Caco-2 (cell line): ENCODE results near the gene SNF8. TPM values are rescaled to one million over a fixed set of nuclear protein-coding genes. Genes with fewer than 3 reads are reported as not detected.
"Not testable (repeated sequence)": the region's sequence is repeated elsewhere in the genome, so short reads cannot be mapped to it uniquely, and the experiment has no call there.

Source experiments
- BruUV-seq: library from RNA; stranded (reverse); fragments of 400-500 nt; replicated peaks from 2 replicates; lab custom pipeline; 2021; lab: Mats Ljungman, UMichigan
- CTCF ChIA-PET: fragments of 300-600 bp; sonication (Branson Sonifier 250); formaldehyde crosslinking; loops from one replicate; lab custom pipeline; 2022; ENCODE audit warnings: antibody characterized with exemption; lab: Charles Lee
- POLR2A ChIA-PET: fragments of 300-600 bp; sonication (Branson Sonifier 250); formaldehyde crosslinking; loops from one replicate; lab custom pipeline; 2022; ENCODE audit warnings: antibody characterized with exemption; lab: Charles Lee
- DNase-seq, 2 experiments: peaks; one replicate each; pipeline versions ENCODE4 v3.0.0 to v3.0.0-alpha.2; 2020 to 2022
- H3K27me3 ChIP-seq: replicated peaks from 2 replicates; pipeline ENCODE4 v1.6.0; 2011; ENCODE audit warnings: low read length; ENCODE audit not compliant: control insufficient read depth, insufficient read depth
- H3K36me3 ChIP-seq: 2 replicates; pipeline ENCODE4 v1.5.1; 2011; ENCODE audit warnings: low read length; ENCODE audit not compliant: control insufficient read depth, insufficient read depth
- H3K4me1 ChIP-seq: fragments of 250-450 bp; sonication (Bioruptor Pico); 2 replicates; pipeline ENCODE4 v1.5.1; 2020; ENCODE audit warnings: mild to moderate bottlenecking
- H3K4me3 ChIP-seq: 2 replicates; pipeline ENCODE4 v1.5.1; 2011; ENCODE audit warnings: low read depth, mild to moderate bottlenecking, control low read depth, low read length
- H3K9me3 ChIP-seq: fragments of 250-450 bp; sonication (Bioruptor Pico); 2 replicates; pipeline ENCODE4 v1.5.1; 2020; ENCODE audit warnings: mild to moderate bottlenecking, moderate library complexity
- H3K27ac Mint-ChIP-seq: one replicate; pipeline ENCODE4 v1.8.0; 2022; ENCODE audit warnings: mixed read lengths; ENCODE audit not compliant: unreplicated experiment
- H3K27me3 Mint-ChIP-seq: one replicate; pipeline ENCODE4 v1.8.0; 2022; ENCODE audit warnings: mixed read lengths; ENCODE audit not compliant: insufficient read depth, unreplicated experiment
- H3K36me3 Mint-ChIP-seq: one replicate; pipeline ENCODE4 v1.8.0; 2022; ENCODE audit warnings: mild to moderate bottlenecking, mixed read lengths; ENCODE audit not compliant: insufficient read depth, unreplicated experiment
- H3K4me1 Mint-ChIP-seq: one replicate; pipeline ENCODE4 v1.8.0; 2022; ENCODE audit warnings: low read depth, mixed read lengths; ENCODE audit not compliant: unreplicated experiment
- H3K4me3 Mint-ChIP-seq: one replicate; pipeline ENCODE4 v1.8.0; 2022; ENCODE audit warnings: mild to moderate bottlenecking, moderate library complexity, mixed read lengths; ENCODE audit not compliant: unreplicated experiment
- H3K9me3 Mint-ChIP-seq: one replicate; pipeline ENCODE4 v1.8.0; 2022; ENCODE audit warnings: mixed read lengths; ENCODE audit not compliant: unreplicated experiment
- CTCF ChIP-seq, 2 experiments: fragments of 200-600 bp in 1 of 2; IDR thresholded peaks; 1 replicate in 1 of 2; 2 replicates in 1 of 2; pipeline versions ENCODE4 v1.5.1 to v1.8.0; 2011 to 2022; ENCODE audit warnings: antibody characterized with exemption in 1 of 2, control low read depth in 1 of 2, inconsistent platforms in 1 of 2, low read depth in 1 of 2, low read length in 1 of 2, mild to moderate bottlenecking in 1 of 2, moderate library complexity in 1 of 2; ENCODE audit not compliant: insufficient read depth in 1 of 2, severe bottlenecking in 1 of 2, unreplicated experiment in 1 of 2
- intact Hi-C: fragments of 100-400 bp; cut with micrococcal nuclease; formaldehyde crosslinking; loops from one replicate; pipeline ENCODE4 v1.10.0; 2022; ENCODE audit not compliant: unreplicated experiment
- total RNA-seq: library from RNA; stranded (reverse); gene quantifications from 2 replicates; pipeline ENCODE4 v1.2.3, GENCODE V29; 2022

The SNF8 gene
- total RNA-seq, 1 experiment from 2014 or later = 457 TPM

- Mint-ChIP-seq H3K27me3 (no peaks in the 10 kb centered on the region), H3K27ac (peak overlapping the region; percentile 47), H3K4me3 (no peak overlapping the region), H3K36me3 (peaks cover 11% of the 10 kb centered on the region), H3K9me3 (no peaks in the 10 kb centered on the region), H3K4me1 (peaks cover 10% of the 10 kb centered on the region)
- ChIA-PET POLR2A (interaction anchor here (0.5 to 1.7 kb wide), 4 partner anchors 10 to 78 kb away, joined by 3 to 15 read pairs (median 6); partner anchors contain the start of gene SNF8), CTCF (interaction anchor here (0.6 to 4.0 kb wide), 13 partner anchors 8 to 85 kb away, joined by 3 to 112 read pairs (median 5); partner anchors contain the start of genes IGF2BP1 and SNF8)
- H3K4me1 ChIP-seq = peaks cover 13% of the 10 kb centered on the region
- no peaks in the 10 kb centered on the region for H3K36me3 ChIP-seq
- BruUV-seq = no TSS peak
- H3K27me3 ChIP-seq = no peaks in the 10 kb centered on the region
- peak; percentile 89 to 91 for DNase-seq
- no peaks in the 10 kb centered on the region for H3K9me3 ChIP-seq
- peak; percentile 94 to 97 for TF ChIP-seq CTCF (IDR thresholded peaks at IDR 0.05; ENCODE audit: insufficient read depth in 1 of 2, low read depth in 1 of 2, low read length in 1 of 2, severe bottlenecking in 1 of 2, unreplicated experiment in 1 of 2)
- H3K4me3 ChIP-seq = no peak overlapping the region
- intact Hi-C loops = loop anchor here (1.0 to 10.0 kb wide), 6 partner anchors 43 to 270 kb away; partner anchors contain the start of gene IGF2BP1
These were observed 9.7 kb upstream of the SNF8 start for GRCh38 chr17:48954300-48954755.

GRCh38 chr17:48952904-48953303 lies 8.3 kb upstream of the SNF8 start:
- CTCF ChIA-PET = interaction anchor here (3.6 to 4.0 kb wide), 2 partner anchors 44 to 79 kb away, joined by 43 to 112 read pairs; partner anchors contain the start of gene IGF2BP1
- H3K4me3 Mint-ChIP-seq = no peak overlapping the region
- Histone ChIP-seq H3K4me1 (peaks cover 13% of the 10 kb centered on the region), H3K9me3 (no peaks in the 10 kb centered on the region), H3K36me3 (no peaks in the 10 kb centered on the region), H3K27me3 (no peaks in the 10 kb centered on the region), H3K4me3 (no peak overlapping the region)
- H3K27me3 Mint-ChIP-seq = no peaks in the 10 kb centered on the region
- no TSS peak for BruUV-seq
- POLR2A ChIA-PET = no interaction called here
- no peaks in the 10 kb centered on the region for H3K9me3 Mint-ChIP-seq
- DNase-seq = no peak
- no peak for TF ChIP-seq CTCF (IDR thresholded peaks at IDR 0.05; ENCODE audit: insufficient read depth in 1 of 2, low read depth in 1 of 2, low read length in 1 of 2, severe bottlenecking in 1 of 2, unreplicated experiment in 1 of 2)
- intact Hi-C loops = loop anchor here (10.0 kb wide), 2 partner anchors 242 to 272 kb away; no protein-coding TSS in a partner anchor
- peaks cover 11% of the 10 kb centered on the region for H3K36me3 Mint-ChIP-seq
- H3K4me1 Mint-ChIP-seq = peaks cover 10% of the 10 kb centered on the region
- no peak overlapping the region for H3K27ac Mint-ChIP-seq

GRCh38 chr17:48951572-48951971 lies 6.9 kb upstream of the SNF8 start:
- Mint-ChIP-seq H3K36me3 (peaks cover 14% of the 10 kb centered on the region), H3K27me3 (no peaks in the 10 kb centered on the region), H3K9me3 (no peaks in the 10 kb centered on the region), H3K4me1 (peaks cover 10% of the 10 kb centered on the region), H3K4me3 (no peak overlapping the region), H3K27ac (no peak overlapping the region)
- Histone ChIP-seq H3K4me3 (no peak overlapping the region), H3K4me1 (peaks cover 13% of the 10 kb centered on the region), H3K27me3 (no peaks in the 10 kb centered on the region), H3K36me3 (no peaks in the 10 kb centered on the region), H3K9me3 (no peaks in the 10 kb centered on the region)
- intact Hi-C loops = loop anchor here (10.0 kb wide), 2 partner anchors 243 to 273 kb away; no protein-coding TSS in a partner anchor
- POLR2A ChIA-PET = no interaction called here
- no TSS peak for BruUV-seq
- TF ChIP-seq CTCF (IDR thresholded peaks at IDR 0.05; ENCODE audit: insufficient read depth in 1 of 2, low read depth in 1 of 2, low read length in 1 of 2, severe bottlenecking in 1 of 2, unreplicated experiment in 1 of 2) = no peak
- CTCF ChIA-PET = interaction anchor here (4.0 kb wide), 1 partner anchor 81 kb away, joined by 112 read pairs; no protein-coding TSS in a partner anchor
- DNase-seq = no peak

GRCh38 chr17:48945261-48945651 lies 614 bp upstream of the SNF8 start:
- ChIA-PET POLR2A (interaction anchor here (0.5 to 2.4 kb wide), 25 partner anchors 9 to 417 kb away, joined by 3 to 62 read pairs (median 5); partner anchors contain the start of genes ATP5MC1, IGF2BP1, UBE2Z and ZNF652), CTCF (interaction anchor here (0.6 to 2.3 kb wide), 17 partner anchors 9 to 732 kb away, joined by 3 to 28 read pairs (median 4); partner anchors contain the start of genes ATP5MC1 and IGF2BP1)
- DNase-seq, H3K27me3 ChIP-seq, H3K4me1 ChIP-seq, H3K36me3 ChIP-seq, H3K9me3 Mint-ChIP-seq, H3K4me1 Mint-ChIP-seq, H3K27me3 Mint-ChIP-seq, H3K9me3 ChIP-seq: not testable (repeated sequence)
- intact Hi-C loops = loop anchor here (2.0 kb wide), 1 partner anchor 78 kb away; no protein-coding TSS in a partner anchor
- Mint-ChIP-seq H3K36me3 (peaks cover 59% of the 10 kb centered on the region), H3K27ac (peak overlapping the region; percentile 95), H3K4me3 (peak overlapping the region; percentile 95)
- H3K4me3 ChIP-seq = peak overlapping the region; percentile 85
- TSS peak; percentile 96 for BruUV-seq
